Astrocyte (in vitro differentiated cells and primary cell): Measurements from ENCODE around the gene QRFP.

Experiments used
- CTCF ChIP-seq: IDR thresholded peaks from 2 replicates; pipeline ENCODE4 v1.5.1; 2011; ENCODE audit warnings: low read depth, mild to moderate bottlenecking, inconsistent platforms, low read length, moderate library complexity; ENCODE audit not compliant: insufficient read depth
- EZH2 ChIP-seq: IDR thresholded peaks from 2 replicates; pipeline ENCODE4 v1.6.1; 2012; ENCODE audit warnings: mild to moderate bottlenecking, low read length, inconsistent platforms; ENCODE audit not compliant: insufficient read depth

DNA sequence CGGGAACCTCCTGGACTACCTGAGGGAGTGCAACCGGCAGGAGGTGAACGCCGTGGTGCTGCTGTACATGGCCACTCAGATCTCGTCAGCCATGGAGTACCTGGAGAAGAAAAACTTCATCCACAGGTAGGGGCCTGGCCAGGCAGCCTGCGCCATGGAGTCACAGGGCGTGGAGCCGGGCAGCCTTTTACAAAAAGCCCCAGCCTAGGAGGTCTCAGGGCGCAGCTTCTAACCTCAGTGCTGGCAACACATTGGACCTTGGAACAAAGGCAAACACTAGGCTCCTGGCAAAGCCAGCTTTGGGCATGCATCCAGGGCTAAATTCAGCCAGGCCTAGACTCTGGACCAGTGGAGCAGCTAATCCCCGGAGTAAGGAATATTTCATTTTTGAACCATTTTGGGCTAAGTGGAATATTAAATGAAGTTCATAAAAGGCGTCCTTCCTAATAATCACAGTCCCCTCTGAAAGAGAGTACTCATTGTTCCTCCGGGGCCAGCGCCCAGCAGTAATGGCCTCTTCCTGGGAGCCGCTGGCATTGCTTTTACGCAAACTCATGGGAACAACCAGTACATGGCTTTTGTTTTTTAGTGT lies 23.6 kb downstream of the QRFP start:
- no peak for TF ChIP-seq CTCF
- TF ChIP-seq EZH2 = no peak
